Lung (tissue), 12 donors: ENCODE data around the gene GIT1. TPM values are rescaled to one million over a fixed set of nuclear protein-coding genes. Genes with fewer than 3 reads are reported as not detected.
A peak's percentile ranks its signal among the peaks of the same experiment; 100 is the strongest.

Experiments
- ATAC-seq: fragments of 200-7000 bp; cut with Tn5 transposase; one replicate; pipeline ENCODE4 v1.9.1; 2020; ENCODE audit warnings: moderate number of reproducible peaks; ENCODE audit not compliant: insufficient read depth, low FRiP score
- DNase-seq, 3 donors: peaks; one replicate each; pipeline ENCODE4 v3.0.0-alpha.2; 2013 to 2017
- H3K27ac ChIP-seq, 2 donors: one replicate each; pipeline ENCODE4 v1.5.1; 2013; ENCODE audit warnings: mild to moderate bottlenecking in 2 of 2, moderate library complexity in 2 of 2, control low read depth in 1 of 2, inconsistent platforms in 1 of 2, low read depth in 1 of 2, low read length in 1 of 2
- H3K27me3 ChIP-seq, 3 donors: one replicate each; pipeline ENCODE4 v1.5.1; 2013; ENCODE audit warnings: low read length in 2 of 3; ENCODE audit not compliant: control insufficient read depth in 3 of 3, insufficient read depth in 3 of 3
- H3K36me3 ChIP-seq, 4 donors: one replicate each; pipeline ENCODE4 v1.5.1; 2013; ENCODE audit warnings: low read length in 4 of 4, mild to moderate bottlenecking in 1 of 4, moderate library complexity in 1 of 4; ENCODE audit not compliant: control insufficient read depth in 4 of 4, insufficient read depth in 4 of 4
- H3K4me1 ChIP-seq, 5 donors: one replicate each; pipeline ENCODE4 v1.5.1; 2013; ENCODE audit warnings: low read length in 5 of 5, mild to moderate bottlenecking in 2 of 5, moderate library complexity in 1 of 5; ENCODE audit not compliant: control insufficient read depth in 5 of 5, insufficient read depth in 5 of 5
- H3K4me3 ChIP-seq: one replicate; pipeline ENCODE4 v1.5.1; 2013; ENCODE audit warnings: mild to moderate bottlenecking, control low read depth, moderate library complexity
- H3K9ac ChIP-seq, 2 donors: one replicate each; pipeline ENCODE4 v1.5.1; 2013; ENCODE audit warnings: low read length in 2 of 2, control low read depth in 1 of 2; ENCODE audit not compliant: insufficient read depth in 1 of 2
- H3K9me3 ChIP-seq, 4 donors: one replicate each; pipeline ENCODE4 v1.5.1; 2013; ENCODE audit warnings: low read length in 3 of 4, mild to moderate bottlenecking in 1 of 4, moderate library complexity in 1 of 4; ENCODE audit not compliant: control insufficient read depth in 4 of 4, insufficient read depth in 3 of 4
- CTCF ChIP-seq: IDR thresholded peaks from 2 replicates; pipeline ENCODE4 v1.5.1; 2012; ENCODE audit warnings: mild to moderate bottlenecking; ENCODE audit errors: control extremely low read depth, extremely low read depth
- WGBS, 2 donors: extraction: QIAGEN DNeasy Blood & Tissue Kit; methylation state at CpG; one replicate each; pipeline ENCODE4 v1.1.7; 2013; 5-methylcytosine and 5-hydroxymethylcytosine counted together
- polyA plus RNA-seq, 2 donors: library from polyadenylated mRNA; stranded (reverse); fragments of 200-250 nt; gene quantifications; one replicate each; pipeline ENCODE4 v1.2.1, GENCODE V29; 2013
- total RNA-seq, 2 donors: library from RNA; depleted of rRNA in 1 of 2; stranded (reverse); fragments of >200 nt in 1 of 2; gene quantifications; one replicate each; pipeline ENCODE4 v1.2.1, GENCODE V29; 2014 to 2021
- donor health status: control.
- donor health status: control.
- donor health status: Bipolar disorder and iron deficiency.
- donor health status: healthy.
- donor health status: DM: yes; HTN: yes; CAD: no.

GIT1 gene
- total and polyA plus RNA-seq, 4 donors = 29.8 to 49.9 (median 41.2) TPM

GRCh38 chr17:29562615-29563014 is 26.8 kb downstream of the GIT1 start:
- peaks cover 0 to 10% (median 6%) of the 10 kb centered on the region in 3 donors for H3K27me3 ChIP-seq
- DNase-seq = no peak
- H3K9ac ChIP-seq = no peak overlapping the region
- TF ChIP-seq CTCF = no peak
- 74 to 76% methylated on average over 18 of the region's 18 CpGs for WGBS, 2 donors
- ATAC-seq = no peak
- H3K4me1 ChIP-seq = peaks cover 0 to 34% (median 12%) of the 10 kb centered on the region in 5 donors
- peaks cover 0 to 2% (median 0%) of the 10 kb centered on the region in 4 donors for H3K36me3 ChIP-seq
- no peak overlapping the region for H3K4me3 ChIP-seq
- H3K27ac ChIP-seq = no peak overlapping the region
- H3K9me3 ChIP-seq = no peaks in the 10 kb centered on the region

- no peak overlapping the region for H3K4me3 ChIP-seq
- no peak overlapping the region for H3K9ac ChIP-seq
- ATAC-seq (no peak), DNase-seq (peak; percentile 54 to 70 (median 61))
- H3K4me1 ChIP-seq = peaks cover 0 to 35% (median 12%) of the 10 kb centered on the region in 5 donors
- H3K9me3 ChIP-seq = no peaks in the 10 kb centered on the region
- TF ChIP-seq CTCF = no peak
- 53% methylated on average over 17 of the region's 17 CpGs for WGBS, 2 donors
- H3K27ac ChIP-seq = peak overlapping the region in 1 of 2 donors; percentile 40
- H3K36me3 ChIP-seq = peaks cover 0 to 2% (median 0%) of the 10 kb centered on the region in 4 donors
- peaks cover 0 to 10% (median 6%) of the 10 kb centered on the region in 3 donors for H3K27me3 ChIP-seq
Measured at GRCh38 chr17:29561554-29562517, 27.6 kb downstream of the GIT1 start.

GRCh38 chr17:29560316-29560715 is 29.1 kb downstream of the GIT1 start:
- DNase-seq = no peak
- Histone ChIP-seq H3K4me1 (peaks cover 0 to 24% (median 5%) of the 10 kb centered on the region in 5 donors), H3K9me3 (no peaks in the 10 kb centered on the region), H3K27ac (no peak overlapping the region), H3K27me3 (peaks cover 0 to 3% (median under 1%) of the 10 kb centered on the region in 3 donors), H3K36me3 (peaks cover 0 to 2% (median 0%) of the 10 kb centered on the region in 4 donors), H3K4me3 (no peak overlapping the region), H3K9ac (no peak overlapping the region)
- no peak for TF ChIP-seq CTCF
- 33 to 76% methylated on average over 6 of the region's 6 CpGs for WGBS, 2 donors
- ATAC-seq = no peak
